Muscle of arm (tissue), 12 donors: ENCODE data around the gene KCTD2. TPM values are rescaled to one million over a fixed set of nuclear protein-coding genes. Genes with fewer than 3 reads are reported as not detected.
"Not testable (repeated sequence)": the region's sequence is repeated elsewhere in the genome, so short reads cannot be mapped to it uniquely, and the experiment has no call there.

Experiments used
- DNase-seq: peaks from one replicate; pipeline ENCODE4 v3.0.0-alpha.2; 2013
- polyA plus RNA-seq, 12 donors: library from polyadenylated mRNA; unstranded; fragments of 120-200 nt; gene quantifications; one replicate each; pipeline ENCODE4 v1.2.1, GENCODE V29; 2013; ENCODE audit not compliant: insufficient read length in 12 of 12

Gene KCTD2
- polyA plus RNA-seq, 12 donors = 10.5 to 23.8 (median 22.4) TPM; not detected in 1

GRCh38 chr17:75048249-75048878, 1.3 kb downstream of the KCTD2 start:
- no peak for DNase-seq

- no peak for DNase-seq
These were observed 2.0 kb downstream of the KCTD2 start for GRCh38 chr17:75049057-75049456.

DNA sequence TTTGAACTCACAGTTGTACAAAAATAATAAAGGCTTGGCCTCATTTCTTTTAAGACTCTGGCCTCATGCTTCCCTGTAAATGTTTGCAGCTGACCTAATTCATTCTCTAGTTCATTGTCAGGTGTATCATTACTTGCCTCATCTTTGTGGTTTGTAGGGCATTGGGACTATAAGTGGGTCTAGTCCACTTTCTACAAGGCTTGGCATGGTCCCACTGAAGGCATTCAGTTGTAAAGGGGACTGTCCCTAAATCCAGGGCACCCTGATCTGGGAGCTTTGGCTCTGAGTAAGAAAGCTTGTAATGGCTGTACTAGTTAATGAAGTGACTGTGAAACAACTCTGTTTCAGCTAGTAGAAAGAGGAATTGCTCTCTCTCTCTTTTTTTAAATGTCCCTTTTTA, 2.7 kb downstream of the KCTD2 start:
- no peak for DNase-seq

DNA sequence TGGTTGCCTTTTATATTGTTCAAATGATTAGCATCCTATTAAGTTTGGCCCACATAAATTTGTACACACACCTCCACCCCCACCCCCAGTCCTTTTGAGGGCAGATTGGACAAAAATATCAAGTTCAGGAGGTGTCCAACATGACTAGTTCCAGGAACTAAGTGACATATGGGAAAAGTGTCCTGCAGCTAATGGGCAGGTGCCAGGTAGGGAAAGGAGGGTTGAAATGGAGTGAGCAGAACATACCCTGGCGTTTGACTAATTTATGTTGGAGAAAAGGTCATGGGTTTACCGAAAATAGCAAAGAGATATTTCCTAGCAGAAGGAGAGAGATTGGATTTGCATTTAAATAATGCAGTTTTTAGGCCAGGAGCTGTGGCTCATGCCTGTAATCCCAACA, 4.9 kb downstream of the KCTD2 start:
- no peak for DNase-seq

DNA sequence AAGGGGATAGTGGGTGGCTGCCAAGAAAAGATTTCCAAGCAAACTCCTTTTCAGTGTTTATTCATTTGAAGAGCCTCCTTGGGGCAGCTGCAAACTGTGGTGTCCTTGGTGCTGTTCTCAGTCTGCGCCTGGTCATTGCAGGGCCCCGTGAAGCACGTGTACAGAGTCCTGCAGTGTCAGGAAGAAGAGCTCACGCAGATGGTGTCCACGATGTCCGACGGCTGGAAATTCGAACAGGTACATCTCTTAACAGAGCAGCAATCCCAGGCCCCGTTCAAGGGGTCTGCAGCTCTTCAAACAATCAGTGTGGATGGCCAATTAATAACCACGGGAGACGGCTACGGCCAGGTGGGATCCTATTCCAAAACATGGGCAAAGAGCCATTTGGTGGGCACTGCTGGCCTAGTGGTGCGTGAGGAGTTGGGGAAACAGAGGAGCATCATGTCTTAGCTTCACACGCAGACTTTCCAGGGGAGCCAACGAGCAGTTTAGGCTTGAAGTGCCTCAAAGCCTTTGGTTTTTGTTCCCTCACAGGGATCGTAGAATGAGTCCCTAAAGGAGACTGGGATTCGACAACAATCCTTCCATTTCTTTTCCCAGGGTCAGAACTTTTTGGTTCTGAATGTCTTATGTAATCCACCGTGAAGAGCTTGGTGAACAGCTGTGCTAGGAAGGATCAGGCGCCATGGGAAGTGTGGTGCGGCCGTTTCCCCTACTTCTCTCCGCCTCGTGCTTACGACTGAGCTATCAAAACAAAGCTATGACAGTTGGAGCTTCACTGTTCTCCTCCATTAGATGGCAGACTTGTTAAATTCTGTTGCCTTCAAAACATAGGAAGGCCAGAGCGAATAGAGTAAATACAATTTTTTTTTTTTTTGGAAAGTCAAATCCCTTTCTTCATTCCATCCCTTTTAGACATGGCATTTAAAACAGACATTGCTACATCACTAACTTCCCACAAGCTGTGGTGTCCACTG, 12.6 kb downstream of the KCTD2 start:
- DNase-seq = peak; percentile 71

- no peak for DNase-seq
These were observed 13.5 kb downstream of the KCTD2 start for GRCh38 chr17:75060434-75061054.

DNA sequence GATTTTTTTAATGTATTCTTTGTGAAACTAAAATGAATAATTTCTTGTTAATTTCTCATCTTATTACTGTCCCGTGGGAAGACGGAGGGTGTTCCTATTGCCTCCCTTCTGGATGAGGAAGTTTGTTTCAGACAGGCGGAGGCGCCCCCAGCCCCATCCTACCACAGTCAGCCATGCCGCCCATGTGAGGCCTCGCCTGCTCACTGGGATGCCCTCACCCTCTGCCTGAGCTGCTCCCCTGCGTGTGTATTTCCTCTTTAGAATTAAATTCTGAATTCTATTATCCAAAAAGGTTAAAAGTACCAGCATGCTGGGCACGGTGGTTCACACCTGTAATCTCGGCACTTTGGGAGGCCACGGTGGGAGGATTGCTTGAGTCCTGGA, 14.0 kb downstream of the KCTD2 start:
- DNase-seq = no peak

DNA sequence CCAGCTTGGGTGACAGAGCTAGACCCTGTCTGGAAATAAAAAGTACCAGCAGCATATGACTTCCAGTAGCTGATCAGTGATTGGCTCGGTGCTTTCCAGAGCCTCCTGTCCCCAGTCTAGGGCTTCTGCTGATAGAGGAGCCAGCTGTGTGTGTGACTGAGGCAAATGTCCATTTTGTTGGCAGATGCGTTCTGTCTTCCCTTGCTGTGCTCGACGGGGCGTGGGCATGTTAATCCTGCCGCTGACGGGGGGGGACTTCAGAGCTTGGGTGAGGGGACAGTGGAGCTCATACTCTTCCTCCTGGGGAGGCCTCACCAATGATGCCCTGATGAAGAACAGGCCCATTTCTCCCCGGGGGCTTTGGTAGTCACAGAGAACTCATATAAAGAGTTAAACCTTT, 14.6 kb downstream of the KCTD2 start:
- no peak for DNase-seq

DNA sequence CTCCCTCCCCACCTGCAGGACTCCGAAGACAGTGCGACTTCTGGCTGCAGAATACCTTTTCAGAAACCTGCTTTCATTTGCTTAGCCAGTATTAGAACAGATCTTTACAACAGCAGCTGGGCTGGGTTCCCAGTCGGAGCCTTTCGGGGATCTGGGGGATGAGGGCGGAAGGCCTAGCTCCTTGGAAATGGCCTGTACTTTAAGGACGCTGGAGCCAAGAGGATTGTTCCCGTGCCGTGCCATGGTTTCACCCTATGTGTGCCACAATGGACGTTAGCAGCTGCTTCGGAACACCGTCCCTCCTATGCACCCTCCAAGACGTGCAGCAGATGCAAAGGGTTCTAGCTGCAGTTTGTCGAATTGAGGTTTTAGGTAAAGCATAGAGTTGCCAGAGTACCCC, 16.2 kb downstream of the KCTD2 start:
- DNase-seq = no peak

DNA sequence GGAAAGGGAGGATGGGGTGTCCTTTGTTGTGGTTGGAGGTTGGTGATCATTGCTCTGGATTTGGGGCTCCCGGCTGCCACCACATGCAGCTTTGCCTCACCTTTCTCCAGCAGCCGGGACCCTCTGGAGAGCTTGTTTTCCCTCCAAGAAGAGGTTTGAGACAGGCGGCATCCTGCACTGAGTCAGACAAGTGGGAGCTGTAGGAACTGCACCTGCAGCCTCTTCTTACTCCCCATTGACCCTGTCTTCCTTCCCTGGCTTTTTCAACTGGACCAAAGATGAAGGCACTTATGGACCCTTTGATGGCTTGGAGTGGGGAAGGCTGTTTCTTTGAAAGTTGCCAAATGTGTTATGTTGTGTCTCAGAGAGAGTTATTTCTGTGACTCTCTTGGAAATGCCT, 16.6 kb downstream of the KCTD2 start:
- DNase-seq = no peak

GRCh38 chr17:75064040-75064439, 17.0 kb downstream of the KCTD2 start:
- no peak for DNase-seq

GRCh38 chr17:75064460-75064859, 17.4 kb downstream of the KCTD2 start:
- DNase-seq = no peak

GRCh38 chr17:75064867-75065561, 18.0 kb downstream of the KCTD2 start:
- DNase-seq = no peak

- DNase-seq = no peak
These were observed 18.6 kb downstream of the KCTD2 start for GRCh38 chr17:75065562-75066151.

GRCh38 chr17:75067856-75068255, 20.8 kb downstream of the KCTD2 start:
- DNase-seq = no peak

DNA sequence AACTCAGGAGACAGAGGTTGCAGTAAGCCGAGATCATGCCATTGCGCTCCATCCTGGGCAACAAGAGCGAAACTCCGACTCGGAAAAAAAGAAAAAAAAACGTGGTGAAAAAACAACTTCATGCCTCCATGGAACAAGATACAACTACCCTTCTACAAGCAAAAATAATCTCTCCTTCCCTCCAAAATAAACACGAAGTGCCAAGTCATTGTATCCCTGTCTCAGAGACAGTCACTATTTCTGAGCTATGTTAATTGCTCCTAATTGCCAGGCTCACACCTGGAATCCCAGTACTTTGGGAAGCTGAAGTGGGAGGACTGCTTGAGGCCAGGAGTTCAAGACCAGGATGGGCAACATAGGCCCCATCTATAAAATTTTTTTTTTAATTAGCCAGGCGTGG, 21.7 kb downstream of the KCTD2 start:
- no peak for DNase-seq

- DNase-seq = no peak
These were observed 22.8 kb downstream of the KCTD2 start for GRCh38 chr17:75069783-75070182.

DNA sequence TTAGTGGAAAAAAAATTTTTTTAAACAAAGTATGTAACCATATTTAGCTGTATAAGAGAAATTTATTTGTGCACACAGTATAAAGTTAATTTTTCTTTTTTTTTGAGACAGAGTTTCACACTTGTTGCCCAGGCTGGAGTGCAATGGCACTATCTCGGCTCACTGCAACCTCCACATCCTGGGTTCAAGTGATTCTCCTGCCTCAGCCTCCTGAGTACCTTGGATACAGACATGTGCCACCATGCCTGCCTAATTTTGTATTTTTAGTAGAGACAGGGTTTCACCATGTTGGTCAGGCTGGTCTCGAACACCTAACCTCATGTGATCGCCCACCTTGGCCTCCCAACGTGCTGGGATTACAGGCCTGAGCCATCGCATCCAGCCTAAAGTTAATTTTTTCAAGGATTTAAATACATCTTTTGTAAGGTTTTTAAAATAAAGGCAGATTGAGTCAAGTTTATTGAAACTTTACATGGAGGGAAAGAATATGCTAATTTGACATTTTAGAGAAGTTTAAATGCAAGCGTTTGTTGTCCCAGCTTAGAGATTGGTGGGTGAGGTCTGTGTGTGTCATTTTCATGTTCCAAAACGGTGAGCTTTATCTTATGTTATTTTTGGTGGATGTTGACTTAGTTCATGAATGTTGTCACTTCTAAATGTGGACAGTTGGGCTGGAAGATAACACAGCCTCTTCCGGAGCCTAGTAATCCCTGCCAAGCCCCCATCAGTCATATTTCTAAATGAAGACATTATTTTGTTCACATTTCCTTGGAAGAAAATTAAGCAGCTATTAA, 24.6 kb downstream of the KCTD2 start:
- not testable (repeated sequence) for DNase-seq

DNA sequence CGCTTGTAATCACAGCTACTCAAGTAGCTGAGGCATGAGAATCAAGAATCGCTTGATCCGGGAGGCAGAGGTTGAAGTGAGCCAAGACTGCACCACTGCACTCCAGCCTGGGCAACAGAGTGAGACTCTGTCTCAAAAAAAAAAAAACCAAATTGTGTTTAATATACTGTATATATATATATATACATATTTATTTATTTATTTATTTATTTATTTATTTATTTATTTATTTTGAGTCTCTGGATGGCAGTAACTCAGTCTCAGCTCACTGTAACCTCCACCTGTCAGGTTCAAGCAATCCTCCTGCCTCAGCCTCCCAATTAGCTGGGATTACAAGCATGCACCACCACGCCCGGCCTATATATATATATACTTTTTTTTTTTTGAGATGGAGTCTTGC, 25.9 kb downstream of the KCTD2 start:
- not testable (repeated sequence) for DNase-seq

GRCh38 chr17:75073618-75074047, 26.6 kb downstream of the KCTD2 start:
- DNase-seq = no peak

DNA sequence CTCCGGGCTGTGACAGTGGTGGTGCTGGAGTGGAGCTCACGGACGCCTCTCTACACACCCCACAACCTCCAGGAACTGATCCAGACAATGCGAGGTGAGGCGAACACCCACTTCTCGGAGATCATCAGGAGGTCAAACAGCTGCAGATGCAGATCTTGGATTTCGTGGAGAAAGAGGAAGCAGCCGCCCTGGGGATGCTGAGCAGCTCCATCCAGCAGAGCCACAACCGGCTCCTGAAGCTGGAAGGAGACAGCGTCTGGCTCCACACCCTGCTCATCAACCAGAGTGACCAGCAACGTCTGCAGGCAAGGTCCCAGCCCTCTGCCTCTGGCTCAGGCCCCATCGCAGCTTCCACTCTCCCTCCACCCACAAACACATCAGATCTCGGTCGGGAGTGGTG, 27.5 kb downstream of the KCTD2 start:
- DNase-seq = peak; percentile 79
